A549 (cell line): ENCODE measurements around the gene SLC2A13.

ENCODE experiments used
- CTCF ChIP-seq: fragments of >200 bp; sonication (Bioruptor Twin); formaldehyde crosslinking; IDR thresholded peaks from 3 replicates; pipeline ENCODE4 v1.5.1; 2016
- MYC ChIP-seq: IDR thresholded peaks from 2 replicates; pipeline ENCODE4 v1.6.1; 2012; ENCODE audit warnings: mild to moderate bottlenecking, inconsistent platforms, low read length, improper control_type of control experiment, borderline replicate concordance
- PBX3 ChIP-seq: IDR thresholded peaks from 2 replicates; pipeline ENCODE4 v1.6.1; 2012
- PHF8 ChIP-seq: fragments of 200-600 bp; sonication (generic); IDR thresholded peaks from 2 replicates; pipeline ENCODE4 v1.6.1; 2016; ENCODE audit warnings: low read depth, mild to moderate bottlenecking, antibody characterized with exemption, moderate library complexity, borderline replicate concordance

GRCh38 chr12:40154381-40154780 is 48.5 kb upstream of the SLC2A13 start:
- TF ChIP-seq PHF8 (no peak), PBX3 (no peak), MYC (no peak), CTCF (no peak)
